ENCODE measurements around the gene SELENOI.

DNA sequence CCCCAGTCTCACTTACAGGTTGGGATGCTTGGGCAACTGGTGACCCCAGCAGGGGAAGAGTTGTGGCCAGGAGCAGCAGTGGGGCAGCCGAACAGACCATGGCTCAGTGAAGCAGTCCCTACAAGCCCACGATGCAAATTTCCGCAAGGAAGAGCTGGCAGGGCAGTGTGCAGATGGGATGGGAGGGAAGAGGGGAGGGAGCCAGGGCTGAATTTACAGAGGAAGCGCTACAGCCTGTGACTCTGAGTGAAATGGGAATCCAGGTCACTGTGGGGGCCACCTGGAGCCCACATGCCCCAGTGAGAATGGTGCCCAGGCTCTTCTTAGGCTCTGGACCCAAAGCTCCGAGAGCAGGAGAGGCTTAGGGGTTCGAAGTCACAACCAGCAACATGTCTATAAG lies 27.0 kb upstream of the SELENOI start:
- TF ChIP-seq, protein P1, sequence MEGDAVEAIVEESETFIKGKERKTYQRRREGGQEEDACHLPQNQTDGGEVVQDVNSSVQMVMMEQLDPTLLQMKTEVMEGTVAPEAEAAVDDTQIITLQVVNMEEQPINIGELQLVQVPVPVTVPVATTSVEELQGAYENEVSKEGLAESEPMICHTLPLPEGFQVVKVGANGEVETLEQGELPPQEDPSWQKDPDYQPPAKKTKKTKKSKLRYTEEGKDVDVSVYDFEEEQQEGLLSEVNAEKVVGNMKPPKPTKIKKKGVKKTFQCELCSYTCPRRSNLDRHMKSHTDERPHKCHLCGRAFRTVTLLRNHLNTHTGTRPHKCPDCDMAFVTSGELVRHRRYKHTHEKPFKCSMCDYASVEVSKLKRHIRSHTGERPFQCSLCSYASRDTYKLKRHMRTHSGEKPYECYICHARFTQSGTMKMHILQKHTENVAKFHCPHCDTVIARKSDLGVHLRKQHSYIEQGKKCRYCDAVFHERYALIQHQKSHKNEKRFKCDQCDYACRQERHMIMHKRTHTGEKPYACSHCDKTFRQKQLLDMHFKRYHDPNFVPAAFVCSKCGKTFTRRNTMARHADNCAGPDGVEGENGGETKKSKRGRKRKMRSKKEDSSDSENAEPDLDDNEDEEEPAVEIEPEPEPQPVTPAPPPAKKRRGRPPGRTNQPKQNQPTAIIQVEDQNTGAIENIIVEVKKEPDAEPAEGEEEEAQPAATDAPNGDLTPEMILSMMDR (IDR thresholded peaks at IDR 0.05; ENCODE audit: low read depth, low read length, poor library complexity, severe bottlenecking): no peak
- no peak for TF ChIP-seq EZH2phosphoT487 (IDR thresholded peaks at IDR 0.05; ENCODE audit: borderline replicate concordance, low read length)

Data from DOHH2 (cell line).